HUES48 (cell line): ENCODE measurements around the gene MYH9.

Experiments used
- H3K27ac ChIP-seq: one replicate; pipeline ENCODE4 v1.7.0; 2013; ENCODE audit warnings: low read depth, low read length, inconsistent platforms
- H3K27me3 ChIP-seq: 2 replicates; pipeline ENCODE4 v1.6.1; 2013; ENCODE audit warnings: mild to moderate bottlenecking, low read length; ENCODE audit not compliant: control insufficient read depth, insufficient read depth
- H3K36me3 ChIP-seq: 2 replicates; pipeline ENCODE4 v1.6.1; 2013; ENCODE audit warnings: low read length; ENCODE audit not compliant: control insufficient read depth, insufficient read depth
- H3K4me1 ChIP-seq: 2 replicates; pipeline ENCODE4 v1.6.1; 2013; ENCODE audit warnings: mild to moderate bottlenecking, low read length; ENCODE audit not compliant: control insufficient read depth, insufficient read depth
- H3K4me3 ChIP-seq: 2 replicates; pipeline ENCODE4 v1.5.1; 2013; ENCODE audit warnings: mild to moderate bottlenecking, low read depth, low read length
- H3K9ac ChIP-seq: 2 replicates; pipeline ENCODE4 v1.6.1; 2013; ENCODE audit warnings: mild to moderate bottlenecking, low read depth, low read length, moderate library complexity
- H3K9me3 ChIP-seq: 2 replicates; pipeline ENCODE4 v1.6.1; 2013; ENCODE audit warnings: low read length; ENCODE audit not compliant: control insufficient read depth, insufficient read depth

The MYH9 gene

GRCh38 chr22:36233796-36234195, 154.0 kb downstream of the MYH9 start:
- no peaks in the 10 kb centered on the region for H3K27me3 ChIP-seq
- H3K9ac ChIP-seq: no peak overlapping the region
- H3K4me3 ChIP-seq: no peak overlapping the region
- H3K4me1 ChIP-seq: 0 out of 2 replicates have a peak, but pooled peaks cover 5% of the 10 kb centered on the region
- H3K36me3 ChIP-seq: peaks cover 23% of the 10 kb centered on the region; the same call in 1 of the 2 replicates
- H3K9me3 ChIP-seq: no peaks in the 10 kb centered on the region
- H3K27ac ChIP-seq: no peak overlapping the region

GRCh38 chr22:36232715-36233401, 154.9 kb downstream of the MYH9 start:
- Histone ChIP-seq H3K27ac (no peak overlapping the region), H3K4me3 (no peak overlapping the region), H3K9ac (no peak overlapping the region), H3K4me1 (0 out of 2 replicates have a peak, but pooled peaks cover 3% of the 10 kb centered on the region), H3K9me3 (no peaks in the 10 kb centered on the region), H3K27me3 (no peaks in the 10 kb centered on the region), H3K36me3 (peaks cover 25% of the 10 kb centered on the region; the same call in 1 of the 2 replicates)
